Endothelial cell (in vitro differentiated cells): ENCODE results near the gene ZNF267. TPM values are rescaled to one million over a fixed set of nuclear protein-coding genes. Genes with fewer than 3 reads are reported as not detected.

Source experiments
- DNase-seq: peaks from one replicate; pipeline ENCODE4 v3.0.0; 2021; ENCODE audit warnings: low spot score
- H3K27ac Mint-ChIP-seq: one replicate; pipeline ENCODE4 v1.8.0; 2021; ENCODE audit warnings: mixed read lengths, inconsistent platforms; ENCODE audit not compliant: unreplicated experiment
- H3K27me3 Mint-ChIP-seq: one replicate; pipeline ENCODE4 v1.8.0; 2021; ENCODE audit warnings: mild to moderate bottlenecking, moderate library complexity, mixed read lengths, inconsistent platforms; ENCODE audit not compliant: unreplicated experiment
- H3K36me3 Mint-ChIP-seq: one replicate; pipeline ENCODE4 v1.8.0; 2021; ENCODE audit warnings: mild to moderate bottlenecking, low read depth, mixed read lengths, inconsistent platforms; ENCODE audit not compliant: unreplicated experiment
- H3K4me1 Mint-ChIP-seq: one replicate; pipeline ENCODE4 v1.8.0; 2021; ENCODE audit warnings: mild to moderate bottlenecking, mixed read lengths, inconsistent platforms; ENCODE audit not compliant: unreplicated experiment
- H3K4me3 Mint-ChIP-seq: one replicate; pipeline ENCODE4 v1.8.0; 2021; ENCODE audit warnings: mild to moderate bottlenecking, mixed read lengths, inconsistent platforms; ENCODE audit not compliant: unreplicated experiment
- H3K9me3 Mint-ChIP-seq: one replicate; pipeline ENCODE4 v1.8.0; 2021; ENCODE audit warnings: mixed read lengths, inconsistent platforms; ENCODE audit not compliant: unreplicated experiment
- total RNA-seq: library from RNA; stranded (reverse); fragmentation: NEBNext Ultra II Directional; extraction: Animal tissue kit (Norgen Biotek cat#: 25700); gene quantifications from one replicate; pipeline ENCODE4 v1.2.1, GENCODE V29; 2021; ENCODE audit not compliant: unreplicated experiment
- TF ChIP-seq, protein P1 (sequence below): fragments of 200-600 bp; sonication (generic); IDR thresholded peaks from one replicate; pipeline ENCODE4 v1.5.0; 2021; ENCODE audit warnings: antibody characterized with exemption; ENCODE audit not compliant: unreplicated experiment

The ZNF267 gene
- total RNA-seq, 1 donor from 2014 or later, result 23.1 TPM

DNA sequence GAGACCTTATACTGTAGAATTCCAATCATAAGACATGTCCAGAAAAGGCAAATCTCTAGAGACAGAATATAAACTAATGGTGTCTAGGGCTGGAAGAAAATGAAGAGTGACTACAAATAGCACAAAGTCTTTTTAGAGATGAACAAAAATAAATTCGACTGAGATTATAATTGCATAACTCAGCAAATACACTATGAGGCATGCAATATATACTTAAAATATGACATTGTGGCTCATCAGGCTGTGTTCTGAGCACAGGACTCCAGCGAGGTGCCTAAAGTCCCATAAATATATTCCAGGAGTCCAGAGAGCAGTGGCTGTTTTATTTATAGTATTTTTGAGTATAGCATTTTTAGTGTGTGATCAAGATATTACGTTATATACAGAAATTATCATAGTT, 13.1 kb upstream of the ZNF267 start:
- TF ChIP-seq, protein P1, sequence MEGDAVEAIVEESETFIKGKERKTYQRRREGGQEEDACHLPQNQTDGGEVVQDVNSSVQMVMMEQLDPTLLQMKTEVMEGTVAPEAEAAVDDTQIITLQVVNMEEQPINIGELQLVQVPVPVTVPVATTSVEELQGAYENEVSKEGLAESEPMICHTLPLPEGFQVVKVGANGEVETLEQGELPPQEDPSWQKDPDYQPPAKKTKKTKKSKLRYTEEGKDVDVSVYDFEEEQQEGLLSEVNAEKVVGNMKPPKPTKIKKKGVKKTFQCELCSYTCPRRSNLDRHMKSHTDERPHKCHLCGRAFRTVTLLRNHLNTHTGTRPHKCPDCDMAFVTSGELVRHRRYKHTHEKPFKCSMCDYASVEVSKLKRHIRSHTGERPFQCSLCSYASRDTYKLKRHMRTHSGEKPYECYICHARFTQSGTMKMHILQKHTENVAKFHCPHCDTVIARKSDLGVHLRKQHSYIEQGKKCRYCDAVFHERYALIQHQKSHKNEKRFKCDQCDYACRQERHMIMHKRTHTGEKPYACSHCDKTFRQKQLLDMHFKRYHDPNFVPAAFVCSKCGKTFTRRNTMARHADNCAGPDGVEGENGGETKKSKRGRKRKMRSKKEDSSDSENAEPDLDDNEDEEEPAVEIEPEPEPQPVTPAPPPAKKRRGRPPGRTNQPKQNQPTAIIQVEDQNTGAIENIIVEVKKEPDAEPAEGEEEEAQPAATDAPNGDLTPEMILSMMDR, result no peak
- H3K4me3 Mint-ChIP-seq, result no peak overlapping the region
- H3K9me3 Mint-ChIP-seq, result peaks cover 8% of the 10 kb centered on the region
- no peak overlapping the region for H3K27ac Mint-ChIP-seq
- no peak for DNase-seq
- no peaks in the 10 kb centered on the region for H3K27me3 Mint-ChIP-seq
- no peaks in the 10 kb centered on the region for H3K4me1 Mint-ChIP-seq
- no peaks in the 10 kb centered on the region for H3K36me3 Mint-ChIP-seq

DNA sequence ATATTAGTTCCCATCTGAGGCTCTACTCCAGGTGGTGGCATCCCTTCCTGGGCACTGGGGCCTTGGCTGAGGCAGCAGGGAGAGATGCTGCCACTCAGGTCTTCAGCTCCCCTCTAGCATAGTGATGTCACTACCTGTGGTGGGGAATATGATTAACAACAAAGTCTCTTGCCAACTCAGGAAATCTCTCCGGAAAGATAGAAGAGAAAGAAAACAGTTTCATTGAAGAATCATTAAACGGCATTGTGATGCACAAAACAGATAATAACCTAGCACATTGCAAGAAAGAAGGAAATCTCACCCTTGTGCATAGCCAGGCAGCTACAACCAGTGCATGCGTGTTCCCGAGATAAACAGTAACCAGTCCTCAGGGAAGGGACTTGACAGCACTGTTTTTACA, 12.2 kb upstream of the ZNF267 start:
- no peak overlapping the region for H3K27ac Mint-ChIP-seq
- H3K27me3 Mint-ChIP-seq, result no peaks in the 10 kb centered on the region
- DNase-seq, result no peak
- no peaks in the 10 kb centered on the region for H3K36me3 Mint-ChIP-seq
- peaks cover 8% of the 10 kb centered on the region for H3K9me3 Mint-ChIP-seq
- no peak overlapping the region for H3K4me3 Mint-ChIP-seq
- no peaks in the 10 kb centered on the region for H3K4me1 Mint-ChIP-seq
- TF ChIP-seq, protein P1, result no peak

DNA sequence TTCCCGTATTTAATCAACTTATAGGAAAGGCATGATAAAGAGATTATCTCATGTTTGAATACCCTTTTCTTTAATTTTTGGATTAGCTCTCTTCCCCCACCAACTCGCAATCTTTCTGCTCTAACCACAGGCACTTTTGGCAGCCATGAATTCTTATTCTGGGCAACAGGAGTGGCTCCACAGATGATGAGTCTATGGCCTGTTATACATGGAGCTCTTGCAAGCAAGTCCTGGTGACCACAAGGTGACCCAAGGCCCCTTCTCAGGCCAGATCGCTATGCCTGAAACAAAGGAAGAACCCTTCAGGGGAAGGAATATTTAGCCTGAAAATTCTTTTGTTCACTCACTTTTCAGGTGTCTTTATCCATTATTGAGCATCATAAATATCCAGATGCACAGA, 10.8 kb upstream of the ZNF267 start:
- Mint-ChIP-seq H3K4me1 (no peaks in the 10 kb centered on the region), H3K4me3 (no peak overlapping the region), H3K27ac (no peak overlapping the region), H3K36me3 (no peaks in the 10 kb centered on the region), H3K9me3 (peaks cover 8% of the 10 kb centered on the region), H3K27me3 (no peaks in the 10 kb centered on the region)
- TF ChIP-seq, protein P1, result no peak
- no peak for DNase-seq

DNA sequence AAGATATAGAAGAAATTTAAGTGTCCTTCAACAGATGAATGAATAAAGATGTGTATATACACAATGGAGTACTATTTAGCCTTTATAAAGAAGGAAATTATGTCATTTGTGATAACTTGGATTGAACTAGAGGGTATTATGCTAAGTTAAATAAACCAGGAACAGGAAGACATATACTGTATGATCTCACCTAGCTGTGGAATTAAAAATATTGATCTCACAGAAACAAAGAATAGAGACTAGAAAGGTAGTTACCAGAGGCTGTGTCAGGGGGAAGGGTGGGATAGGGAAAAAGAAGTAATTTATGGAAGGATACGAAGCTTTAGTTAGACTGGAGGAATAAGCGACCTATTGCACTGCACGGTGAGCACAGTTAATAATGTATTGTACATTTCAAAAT, 5.4 kb upstream of the ZNF267 start:
- Mint-ChIP-seq H3K27ac (no peak overlapping the region), H3K27me3 (peaks cover 3% of the 10 kb centered on the region), H3K9me3 (peaks cover 7% of the 10 kb centered on the region), H3K4me1 (peaks cover 21% of the 10 kb centered on the region), H3K36me3 (no peaks in the 10 kb centered on the region), H3K4me3 (no peak overlapping the region)
- no peak for DNase-seq
- TF ChIP-seq, protein P1, result no peak

DNA sequence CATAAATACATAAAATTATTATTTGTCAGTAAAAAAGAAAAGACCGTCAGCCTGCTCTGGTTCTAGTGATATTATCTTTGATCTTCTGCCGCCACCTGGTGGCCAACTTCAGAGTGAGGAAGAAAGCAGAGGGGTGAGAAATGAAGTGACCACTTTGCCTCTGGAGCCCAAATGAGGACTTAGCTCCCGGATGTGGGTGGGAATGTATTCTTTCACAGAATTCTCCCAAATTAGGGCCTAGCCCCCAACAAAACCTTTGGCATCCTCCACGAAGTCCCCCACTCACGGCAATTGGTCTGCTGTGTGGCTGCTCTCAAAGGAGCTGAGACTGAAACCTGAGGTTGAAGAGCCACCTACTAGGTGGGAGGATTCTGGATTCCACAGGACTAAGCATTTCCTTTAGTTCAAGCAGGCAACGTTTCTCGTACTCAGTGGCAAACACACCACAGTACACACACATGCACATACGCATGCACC, 4.9 kb upstream of the ZNF267 start:
- peaks cover 21% of the 10 kb centered on the region for H3K4me1 Mint-ChIP-seq
- H3K36me3 Mint-ChIP-seq, result no peaks in the 10 kb centered on the region
- peak; percentile 81 for DNase-seq
- no peak overlapping the region for H3K4me3 Mint-ChIP-seq
- peaks cover 3% of the 10 kb centered on the region for H3K27me3 Mint-ChIP-seq
- peak overlapping the region; percentile 77 for H3K27ac Mint-ChIP-seq
- TF ChIP-seq, protein P1, result peak; percentile 81
- peaks cover 4% of the 10 kb centered on the region for H3K9me3 Mint-ChIP-seq
